HG02642 (cell line): ENCODE results near the gene FXYD7.

Experiments used
- ATAC-seq: cut with Tn5 transposase; IDR thresholded peaks from one replicate; pipeline ENCODE4 v1.9.1; 2021; ENCODE audit warnings: mild to moderate bottlenecking; ENCODE audit not compliant: unreplicated experiment, poor library complexity

Gene FXYD7

DNA sequence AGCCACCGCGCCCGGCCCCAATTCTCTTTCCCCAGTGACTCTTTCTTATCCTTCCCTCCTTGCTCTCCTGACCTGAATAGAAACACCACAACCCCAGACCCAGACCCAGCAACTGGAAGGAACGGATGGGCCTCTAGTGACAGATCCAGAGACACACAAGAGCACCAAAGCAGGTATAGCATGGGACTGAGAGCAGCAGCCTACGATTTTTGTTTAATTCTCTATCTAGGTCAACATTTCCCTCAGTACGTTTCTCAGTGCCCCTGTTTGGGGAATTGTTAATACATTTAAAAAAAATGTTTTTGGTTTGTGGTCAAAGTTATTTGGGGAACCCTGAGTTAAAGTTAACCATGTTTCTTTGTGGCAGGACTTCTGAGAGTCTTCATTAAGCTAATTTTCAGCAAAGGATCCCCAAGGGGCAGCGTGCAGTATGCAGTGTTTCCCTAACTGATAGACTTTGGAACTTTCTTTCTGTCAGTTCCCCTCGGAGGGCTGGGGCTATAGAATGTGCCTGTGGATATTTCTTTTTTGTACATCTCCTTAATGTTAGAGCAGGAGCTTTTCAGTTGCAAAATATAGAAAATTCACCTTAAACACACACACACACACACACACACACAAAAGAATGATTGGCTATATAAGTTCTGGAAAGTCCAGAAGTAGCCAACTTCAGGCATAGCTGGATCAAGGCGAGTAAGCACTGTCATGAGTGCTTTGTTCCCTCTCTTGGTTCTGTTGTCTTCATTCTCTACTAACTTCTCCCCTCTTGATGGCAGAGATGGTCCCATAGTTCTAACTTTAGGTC is 17.8 kb downstream of the FXYD7 start:
- no peak for ATAC-seq

DNA sequence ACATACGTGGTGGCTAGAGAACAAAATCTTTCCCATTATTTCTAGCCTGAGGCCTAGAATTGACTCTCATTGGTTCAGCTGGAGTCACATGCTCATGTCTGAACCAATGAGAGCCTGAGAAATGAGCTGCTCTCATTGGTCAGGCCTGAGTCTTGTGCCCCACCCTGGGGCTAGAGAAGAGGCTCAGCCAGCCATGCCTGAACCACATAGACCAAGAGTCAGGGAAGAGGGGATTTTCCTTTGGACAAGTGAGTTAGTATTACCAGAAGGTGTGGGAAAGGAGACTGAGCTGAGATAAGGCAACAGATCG is 18.3 kb downstream of the FXYD7 start:
- ATAC-seq: no peak

GRCh38 chr19:35162471-35163326 is 19.6 kb downstream of the FXYD7 start:
- ATAC-seq: no peak

- no peak for ATAC-seq
Observed at GRCh38 chr19:35164418-35164817, 21.4 kb downstream of the FXYD7 start.

DNA sequence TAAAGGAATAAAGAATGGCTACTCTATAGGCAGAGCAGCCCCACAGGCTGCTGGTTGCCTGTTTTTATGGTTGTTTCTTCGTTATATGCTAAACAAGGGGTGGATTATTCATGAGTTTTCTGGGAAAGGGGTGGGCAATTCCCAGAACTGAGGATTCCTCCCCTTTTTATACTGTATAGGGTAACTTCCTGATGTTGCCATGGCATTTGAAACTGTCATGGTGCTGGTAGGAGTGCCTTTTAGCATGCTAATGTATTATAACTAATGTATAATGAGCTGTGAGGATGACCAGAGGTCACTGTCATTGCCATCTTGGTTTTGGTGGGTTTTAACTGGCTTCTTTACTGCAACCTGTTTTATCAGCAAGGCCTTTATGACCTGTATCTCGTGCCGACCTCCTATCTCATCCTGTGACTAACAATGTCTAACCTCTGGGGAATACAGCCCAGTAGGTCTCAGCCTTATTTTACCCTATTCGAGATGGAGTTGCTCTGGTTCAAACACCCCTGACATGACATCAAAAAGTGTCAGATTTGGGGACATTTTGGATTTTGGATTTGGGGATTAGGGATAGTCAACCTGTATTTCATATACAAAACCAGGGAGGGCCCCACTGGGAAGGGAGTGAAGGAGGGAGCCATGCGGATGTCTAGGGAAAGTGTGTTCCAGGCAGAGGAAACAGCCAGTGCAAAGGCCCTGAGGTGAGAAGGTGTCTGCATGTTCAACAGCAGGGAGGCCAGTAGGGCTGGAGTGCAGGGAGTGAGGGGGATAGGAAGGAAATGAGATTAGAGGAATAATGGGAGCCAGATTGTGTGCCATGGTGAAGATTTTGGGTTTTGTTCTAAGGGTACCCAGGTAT is 22.4 kb downstream of the FXYD7 start:
- no peak for ATAC-seq

GRCh38 chr19:35166100-35167063 is 23.3 kb downstream of the FXYD7 start:
- no peak for ATAC-seq

GRCh38 chr19:35167251-35168119 is 24.4 kb downstream of the FXYD7 start:
- no peak for ATAC-seq

- ATAC-seq: no peak
Observed at GRCh38 chr19:35168196-35168595, 25.1 kb downstream of the FXYD7 start.

DNA sequence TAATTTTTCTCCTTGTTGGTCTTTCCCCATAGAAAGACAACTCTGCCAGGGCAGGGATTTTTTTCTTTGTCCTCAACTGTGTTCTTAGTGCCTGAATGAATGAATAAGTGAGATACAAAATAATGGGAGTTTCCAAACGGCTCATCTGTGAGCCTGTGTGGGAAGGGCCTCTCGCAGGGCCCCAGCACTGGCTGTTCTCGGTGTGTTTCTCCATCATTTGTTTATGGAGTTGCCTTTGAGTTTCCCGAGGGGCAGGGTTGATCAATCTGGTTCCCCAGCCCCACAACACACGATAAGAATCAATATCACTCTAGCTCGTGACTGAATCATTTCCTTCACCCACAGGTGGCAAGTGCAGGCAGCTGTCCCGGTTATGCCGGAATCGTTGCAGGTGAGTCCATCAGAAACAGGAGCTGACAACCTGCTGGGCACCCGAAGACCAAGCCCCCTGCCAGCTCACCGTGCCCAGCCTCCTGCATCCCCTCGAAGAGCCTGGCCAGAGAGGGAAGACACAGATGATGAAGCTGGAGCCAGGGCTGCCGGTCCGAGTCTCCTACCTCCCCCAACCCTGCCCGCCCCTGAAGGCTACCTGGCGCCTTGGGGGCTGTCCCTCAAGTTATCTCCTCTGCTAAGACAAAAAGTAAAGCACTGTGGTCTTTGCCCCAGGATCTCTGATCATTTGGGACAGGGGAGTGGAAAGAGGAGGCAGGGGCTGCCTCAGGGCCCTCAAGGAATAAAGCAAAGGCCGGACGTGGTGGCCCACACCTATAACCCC is 26.4 kb downstream of the FXYD7 start:
- no peak for ATAC-seq

- ATAC-seq: no peak
Observed at GRCh38 chr19:35170359-35171061, 27.5 kb downstream of the FXYD7 start.

- no peak for ATAC-seq
Observed at GRCh38 chr19:35171730-35172129, 28.7 kb downstream of the FXYD7 start.

GRCh38 chr19:35174226-35174625 is 31.2 kb downstream of the FXYD7 start:
- ATAC-seq: no peak

GRCh38 chr19:35176181-35176570 is 33.1 kb downstream of the FXYD7 start:
- ATAC-seq: no peak

DNA sequence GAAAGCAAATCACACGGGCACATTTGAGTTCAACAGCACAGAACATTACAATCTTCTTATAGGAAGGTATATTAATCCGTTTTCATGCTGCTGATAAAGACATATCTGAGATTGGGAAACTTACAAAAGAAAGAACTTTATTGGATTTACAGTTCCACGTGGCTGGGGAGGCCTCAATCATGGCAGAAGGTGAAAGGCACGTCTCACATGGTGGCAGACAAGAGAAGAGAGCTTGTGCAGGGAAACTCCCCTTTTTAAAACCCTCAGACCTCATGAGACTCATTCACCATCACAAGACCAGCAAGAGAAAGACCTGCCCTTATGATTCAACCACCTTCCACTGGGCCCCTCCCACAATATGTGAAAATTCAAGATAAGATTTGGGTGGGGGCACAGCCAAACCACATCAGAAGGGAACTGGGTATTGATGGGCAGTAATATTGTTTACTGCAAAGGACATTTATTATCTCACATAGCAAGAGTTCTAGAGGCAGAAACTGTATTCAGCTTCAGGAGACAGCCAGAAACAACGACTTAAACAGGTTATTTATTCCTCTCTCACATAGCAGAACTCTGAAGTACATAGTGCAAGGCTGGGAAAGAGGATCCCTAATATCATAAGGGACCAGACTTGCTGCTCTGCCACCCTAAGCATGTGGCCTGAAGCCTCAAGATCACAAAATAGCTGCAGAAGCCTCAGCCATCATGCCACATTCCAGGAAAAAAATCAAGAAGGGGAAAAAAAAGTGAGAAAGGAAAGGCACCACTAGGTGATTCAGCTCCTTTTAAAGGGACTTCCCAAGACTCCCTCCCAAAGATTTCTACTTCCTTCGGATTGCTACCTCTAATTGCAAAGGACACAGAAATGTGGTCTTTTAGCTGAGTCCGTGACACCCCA is 34.6 kb downstream of the FXYD7 start:
- ATAC-seq: no peak

DNA sequence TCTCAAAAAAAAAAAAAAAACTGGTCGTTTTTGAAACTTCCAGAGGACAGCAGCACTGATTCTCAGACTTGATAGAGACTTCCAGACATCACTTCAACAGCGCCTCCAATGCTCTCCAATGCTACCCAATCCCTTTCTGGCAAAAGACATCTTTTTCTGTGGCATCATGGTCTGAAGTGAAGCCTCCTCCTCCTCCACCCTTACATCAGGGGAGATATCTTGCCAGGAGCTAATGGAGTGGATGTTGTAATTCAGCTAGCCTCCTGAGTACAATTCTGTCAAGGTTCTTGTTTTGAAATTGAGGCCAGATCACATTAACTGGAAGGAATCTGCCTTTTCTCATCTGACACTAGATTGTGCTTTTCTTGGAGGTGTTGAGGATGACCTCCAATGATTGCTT is 35.6 kb downstream of the FXYD7 start:
- ATAC-seq: no peak

GRCh38 chr19:35179830-35180229 is 36.8 kb downstream of the FXYD7 start:
- no peak for ATAC-seq
